H1 (cell line): ENCODE results near the gene HTATSF1. TPM values are rescaled to one million over a fixed set of nuclear protein-coding genes. Genes with fewer than 3 reads are reported as not detected.

Experiments
- CTCF ChIA-PET: fragments of 300-600 bp; sonication (Branson Sonifier 250); formaldehyde crosslinking; loops from one replicate; lab custom pipeline; 2021; ENCODE audit not compliant: partially characterized antibody; lab: Charles Lee
- POLR2A ChIA-PET: fragments of 300-600 bp; sonication (Branson Sonifier 250); formaldehyde crosslinking; loops from one replicate; lab custom pipeline; 2021; ENCODE audit warnings: inconsistent platforms; ENCODE audit not compliant: partially characterized antibody; lab: Charles Lee
- DNase-seq, 2 experiments: peaks; one replicate each; pipeline versions ENCODE4 v3.0.0 to v3.0.0-alpha.2; 2010 to 2022; ENCODE audit warnings: low spot score in 2 of 2, low read depth in 1 of 2, mixed read lengths in 1 of 2
- FAIRE-seq: peaks from 2 replicates; lab custom pipeline; 2011; peaks lifted over from hg19 to GRCh38; lab: Jason Lieb, UNC
- H2AFZ ChIP-seq: 2 replicates; pipeline ENCODE4 v1.8.1; 2012; ENCODE audit warnings: low read length, inconsistent platforms
- H2AK5ac ChIP-seq: 2 replicates; pipeline ENCODE4 v1.6.1; 2013; ENCODE audit warnings: low read depth, low read length
- H2BK120ac ChIP-seq: replicated peaks from 2 replicates; pipeline ENCODE3; 2013; ENCODE audit warnings: low read depth, low read length, inconsistent platforms
- H2BK12ac ChIP-seq: 2 replicates; pipeline ENCODE4 v1.6.1; 2013; ENCODE audit warnings: low read depth, low read length
- H2BK15ac ChIP-seq: 2 replicates; pipeline ENCODE4 v1.6.1; 2013; ENCODE audit warnings: low read length
- H2BK20ac ChIP-seq: 2 replicates; pipeline ENCODE4 v1.6.1; 2013; ENCODE audit warnings: low read length
- H2BK5ac ChIP-seq: 2 replicates; pipeline ENCODE4 v1.6.1; 2013; ENCODE audit warnings: low read depth, low read length
- H3K14ac ChIP-seq: 2 replicates; pipeline ENCODE4 v1.6.1; 2013; ENCODE audit warnings: inconsistent platforms; ENCODE audit not compliant: insufficient read length
- H3K18ac ChIP-seq: 2 replicates; pipeline ENCODE4 v1.6.1; 2013; ENCODE audit warnings: low read length; ENCODE audit errors: extremely low read depth
- H3K23ac ChIP-seq: 2 replicates; pipeline ENCODE4 v1.6.1; 2013; ENCODE audit warnings: inconsistent platforms; ENCODE audit not compliant: insufficient read length
- H3K23me2 ChIP-seq: 2 replicates; pipeline ENCODE4 v1.6.1; 2013; ENCODE audit warnings: low read depth, low read length
- H3K27ac ChIP-seq: 2 replicates; pipeline ENCODE4 v1.6.1; 2011; ENCODE audit warnings: low read depth, low read length, inconsistent platforms
- H3K27me3 ChIP-seq, 4 experiments: replicated peaks in 1 of 4; 1 replicate in 1 of 4; 2 replicates in 3 of 4; pipeline versions ENCODE4 v1.6.1 to v1.8.1; 2011 to 2013; ENCODE audit warnings: low read length in 3 of 4, mild to moderate bottlenecking in 3 of 4, inconsistent platforms in 2 of 4, mixed read lengths in 2 of 4, moderate library complexity in 1 of 4; ENCODE audit not compliant: control insufficient read depth in 3 of 4, insufficient read depth in 3 of 4; ENCODE audit errors: extremely low read depth in 1 of 4
- H3K36me3 ChIP-seq, 4 experiments: 2 replicates each; pipeline versions ENCODE4 v1.6.1 to v1.8.1; 2011 to 2013; ENCODE audit warnings: mild to moderate bottlenecking in 4 of 4, low read length in 3 of 4, moderate library complexity in 2 of 4, control low read depth in 1 of 4, inconsistent platforms in 1 of 4; ENCODE audit not compliant: insufficient read depth in 4 of 4, control insufficient read depth in 2 of 4
- H3K4ac ChIP-seq: replicated peaks from 2 replicates; pipeline ENCODE3; 2013; ENCODE audit warnings: low read length, low read depth, mixed read lengths, inconsistent platforms; ENCODE audit not compliant: insufficient read length
- H3K4me1 ChIP-seq, 4 experiments: replicated peaks in 1 of 4; 1 replicate in 1 of 4; 2 replicates in 3 of 4; pipeline versions ENCODE4 v1.6.1 to v1.8.1; 2011 to 2013; ENCODE audit warnings: low read length in 3 of 4, inconsistent platforms in 2 of 4, mixed read lengths in 1 of 4; ENCODE audit not compliant: insufficient read depth in 4 of 4, control insufficient read depth in 3 of 4
- H3K4me2 ChIP-seq, 2 experiments: 2 replicates each; pipeline versions ENCODE4 v1.6.1 to v1.8.1; 2011 to 2013; ENCODE audit warnings: low read depth in 2 of 2, low read length in 2 of 2, control low read depth in 1 of 2, inconsistent platforms in 1 of 2, mild to moderate bottlenecking in 1 of 2; ENCODE audit not compliant: insufficient read depth in 1 of 2
- H3K4me3 ChIP-seq, 4 experiments: fragments of 200-600, 300-600 bp in 1 of 4; sonication (generic), shearing (Covaris generic), sonication (Bioruptor Twin) in 1 of 4; 2 replicates each; pipeline versions ENCODE4 v1.5.1 to v1.8.1; 2011 to 2016; ENCODE audit warnings: low read length in 4 of 4, low read depth in 3 of 4, control low read depth in 2 of 4, inconsistent platforms in 2 of 4, mild to moderate bottlenecking in 2 of 4, mixed read lengths in 1 of 4, moderate library complexity in 1 of 4; ENCODE audit not compliant: insufficient read depth in 2 of 4; ENCODE audit errors: extremely low read depth in 1 of 4
- H3K56ac ChIP-seq: replicated peaks from 2 replicates; pipeline ENCODE3; 2013; ENCODE audit warnings: low read depth, mild to moderate bottlenecking, mixed read lengths, low read length, inconsistent platforms; ENCODE audit not compliant: insufficient read length
- H3K79me1 ChIP-seq: 2 replicates; pipeline ENCODE4 v1.6.1; 2013; ENCODE audit warnings: low read depth, low read length, control low read depth
- H3K79me2 ChIP-seq, 2 experiments: 2 replicates each; pipeline versions ENCODE4 v1.6.1 to v1.8.1; 2012 to 2013; ENCODE audit warnings: low read length in 2 of 2, mild to moderate bottlenecking in 2 of 2, inconsistent platforms in 1 of 2; ENCODE audit not compliant: insufficient read depth in 2 of 2, control insufficient read depth in 1 of 2
- H3K9ac ChIP-seq, 4 experiments: replicated peaks in 1 of 4; 1 replicate in 1 of 4; 2 replicates in 3 of 4; pipeline versions ENCODE4 v1.6.1 to v1.8.1; 2011 to 2013; ENCODE audit warnings: low read depth in 3 of 4, low read length in 3 of 4, control low read depth in 2 of 4, mild to moderate bottlenecking in 2 of 4, moderate library complexity in 2 of 4, inconsistent platforms in 1 of 4; ENCODE audit errors: extremely low read depth in 1 of 4
- H3K9me3 ChIP-seq, 2 experiments: 2 replicates each; pipeline versions ENCODE4 v1.6.1 to v1.8.1; 2012 to 2013; ENCODE audit warnings: mild to moderate bottlenecking in 2 of 2, moderate library complexity in 2 of 2, control low read depth in 1 of 2, inconsistent platforms in 1 of 2, low read depth in 1 of 2, low read length in 1 of 2, mixed read lengths in 1 of 2; ENCODE audit not compliant: insufficient read depth in 2 of 2
- H4K20me1 ChIP-seq, 2 experiments: replicated peaks in 1 of 2; 2 replicates each; pipeline versions ENCODE3 to v1.8.1; 2011 to 2013; ENCODE audit warnings: inconsistent platforms in 2 of 2, low read length in 2 of 2, mild to moderate bottlenecking in 1 of 2; ENCODE audit not compliant: insufficient read depth in 2 of 2, control insufficient read depth in 1 of 2
- H4K5ac ChIP-seq: 2 replicates; pipeline ENCODE4 v1.6.1; 2013; ENCODE audit warnings: low read length, low read depth, mixed read lengths, inconsistent platforms; ENCODE audit not compliant: insufficient read length
- H4K8ac ChIP-seq: 2 replicates; pipeline ENCODE4 v1.8.0; 2013; ENCODE audit warnings: mild to moderate bottlenecking, moderate library complexity, low read length, inconsistent platforms; ENCODE audit not compliant: insufficient read depth; ENCODE audit errors: extremely low read depth
- H4K91ac ChIP-seq: replicated peaks from 2 replicates; pipeline ENCODE3; 2013; ENCODE audit warnings: low read length, mixed read lengths, inconsistent platforms; ENCODE audit not compliant: insufficient read length
- ASH2L ChIP-seq: fragments of 200-600, 300-600 bp; sonication (generic); IDR thresholded peaks from one replicate; pipeline ENCODE4 v1.7.1; 2017; ENCODE audit warnings: low read length
- CHD1 ChIP-seq: IDR thresholded peaks from 2 replicates; pipeline ENCODE4 v1.6.1; 2012; ENCODE audit warnings: low read depth, low read length, improper control_type of control experiment
- CHD2 ChIP-seq: IDR thresholded peaks from 2 replicates; pipeline ENCODE4 v1.6.1; 2012; ENCODE audit warnings: low read length, improper control_type of control experiment
- GABPA ChIP-seq: IDR thresholded peaks from 2 replicates; pipeline ENCODE4 v1.6.1; 2011; ENCODE audit warnings: mild to moderate bottlenecking, low read length, moderate library complexity, borderline replicate concordance; ENCODE audit not compliant: insufficient read depth
- KDM5A ChIP-seq: fragments of 200-600 bp; IDR thresholded peaks from 2 replicates; pipeline ENCODE4 v1.7.1; 2012; ENCODE audit warnings: mild to moderate bottlenecking, low read length, inconsistent platforms, mixed read lengths
- MAFK ChIP-seq: IDR thresholded peaks from 2 replicates; pipeline ENCODE4 v1.6.1; 2012; ENCODE audit warnings: low read depth, mild to moderate bottlenecking, improper control_type of control experiment, low read length
- NANOG ChIP-seq: IDR thresholded peaks from 2 replicates; pipeline ENCODE4 v1.6.1; 2011; ENCODE audit warnings: low read length, low read depth, mild to moderate bottlenecking, inconsistent platforms; ENCODE audit not compliant: insufficient read depth, poor library complexity, severe bottlenecking
- SUZ12 ChIP-seq: fragments of 200-600 bp; sonication (generic); IDR thresholded peaks from 2 replicates; pipeline ENCODE4 v1.6.1; 2012; ENCODE audit warnings: mild to moderate bottlenecking, inconsistent platforms, low read length, moderate library complexity, mixed read lengths
- WGBS, 2 experiments: shearing (Covaris generic) in 1 of 2; methylation state at CpG; one replicate each; pipeline versions ENCODE4 v1.1.6 to v1.1.7; 2013 to 2015; ENCODE audit warnings: low lambda C conversion rate in 2 of 2, mixed read lengths in 2 of 2, inconsistent platforms in 1 of 2, low coverage in 1 of 2, missing lambda C conversion rate in 1 of 2; ENCODE audit not compliant: insufficient replicate concordance in 2 of 2, insufficient coverage in 1 of 2, insufficient read length in 1 of 2; ENCODE audit errors: extremely low coverage in 1 of 2, missing lambda C conversion rate in 1 of 2; 5-methylcytosine and 5-hydroxymethylcytosine counted together
- polyA plus RNA-seq, 7 experiments: library from polyadenylated mRNA; depleted of rRNA in 3 of 7; stranded (reverse) in 5 of 7; unstranded in 2 of 7; fragments of >200 nt in 5 of 7; fragments of 200-250 nt in 2 of 7; gene quantifications; 1 replicate in 5 of 7; 2 replicates in 1 of 7; 4 replicates in 1 of 7; pipeline versions ENCODE4 v1.2.1 to v1.2.3, GENCODE V29; 2011 to 2013; ENCODE audit warnings: missing spikeins in 2 of 7, mixed read lengths in 2 of 7
- total RNA-seq: library from RNA; stranded (reverse); fragmentation: NEBNext Ultra II Directional; extraction: Animal tissue kit (Norgen Biotek cat#: 25700); gene quantifications from 2 replicates; pipeline ENCODE4 v1.2.1, GENCODE V29; 2021

The HTATSF1 gene
- total and polyA plus RNA-seq, 2 of the 8 experiments (the other 6 are each of a cell fraction or from before 2014, with no cell fraction given): 1.2 to 49.3 TPM

GRCh38 chrX:136487647-136488046 is 9.7 kb upstream of the HTATSF1 start, which contains the start of gene BRS3:
Gene BRS3, plus strand, starts transcription at chrX:136487947. Its CDS starts 168 bp downstream, at chrX:136488115.
- ChIA-PET CTCF (no interaction called here), POLR2A (no interaction called here)
- Histone ChIP-seq H2AFZ (no peak within 1 kb of the TSS), H3K14ac (no peak within 1 kb of the TSS), H2AK5ac (no peak within 1 kb of the TSS), H3K4me3 (no peak within 1 kb of the TSS), H4K8ac (no peak within 1 kb of the TSS), H4K5ac (no peak within 1 kb of the TSS), H3K79me1 (no peaks in the 10 kb centered on the region), H4K20me1 (no peaks in the 10 kb centered on the region), H3K4ac (no peak within 1 kb of the TSS), H3K9ac (no peak within 1 kb of the TSS), H4K91ac (no peak within 1 kb of the TSS), H3K18ac (no peak within 1 kb of the TSS), H3K23ac (no peak within 1 kb of the TSS), H3K23me2 (no peaks in the 10 kb centered on the region), H3K27ac (no peak within 1 kb of the TSS), H2BK120ac (no peak within 1 kb of the TSS), H3K27me3 (no peaks in the 10 kb centered on the region), H3K4me1 (no peaks in the 10 kb centered on the region), H2BK12ac (no peak within 1 kb of the TSS), H3K79me2 (no peaks in the 10 kb centered on the region), H2BK5ac (no peak within 1 kb of the TSS), H3K4me2 (no peak within 1 kb of the TSS), H3K9me3 (no peaks in the 10 kb centered on the region), H2BK20ac (no peak within 1 kb of the TSS), H3K56ac (no peak within 1 kb of the TSS), H2BK15ac (no peak within 1 kb of the TSS), H3K36me3 (no peaks in the 10 kb centered on the region)
- DNase-seq: no peak
- no peak for FAIRE-seq
- no peak for TF ChIP-seq ASH2L
- no peak for TF ChIP-seq GABPA
- TF ChIP-seq KDM5A: no peak
- no peak for TF ChIP-seq NANOG
- no peak for TF ChIP-seq CHD1
- no peak for TF ChIP-seq SUZ12
- TF ChIP-seq MAFK: no peak
- TF ChIP-seq CHD2: no peak
- WGBS, 2 experiments: 80% methylated on average over 4 of the region's 4 CpGs; no CpG with 5 or more reads in 1 of the 2 experiments
